C4-2B (cell line): Measurements from ENCODE around the gene FAM210A.

Source experiments
- CTCF ChIP-seq: fragments of 450-650 bp; conservative IDR thresholded peaks from 2 replicates; pipeline ENCODE4 v1.5.1; 2017; ENCODE audit warnings: mild to moderate bottlenecking
- ZFX ChIP-seq: fragments of 450-650 bp; IDR thresholded peaks from 2 replicates; pipeline ENCODE4 v1.6.1; 2017

- no peak for TF ChIP-seq CTCF
- no peak for TF ChIP-seq ZFX
Observed at GRCh38 chr18:13720123-13720522, 6.2 kb downstream of the FAM210A start.
